GM21723 (cell line): ENCODE data around the gene AP4E1.
"Not testable (repeated sequence)": the region's sequence is repeated elsewhere in the genome, so short reads cannot be mapped to it uniquely, and the experiment has no call there.

Experiments
- ATAC-seq: cut with Tn5 transposase; IDR thresholded peaks from one replicate; pipeline ENCODE4 v1.9.1; 2021; ENCODE audit warnings: mild to moderate bottlenecking, moderate library complexity; ENCODE audit not compliant: unreplicated experiment

The AP4E1 gene

GRCh38 chr15:51016615-51017014 lies 108.1 kb downstream of the AP4E1 start:
- no peak for ATAC-seq

DNA sequence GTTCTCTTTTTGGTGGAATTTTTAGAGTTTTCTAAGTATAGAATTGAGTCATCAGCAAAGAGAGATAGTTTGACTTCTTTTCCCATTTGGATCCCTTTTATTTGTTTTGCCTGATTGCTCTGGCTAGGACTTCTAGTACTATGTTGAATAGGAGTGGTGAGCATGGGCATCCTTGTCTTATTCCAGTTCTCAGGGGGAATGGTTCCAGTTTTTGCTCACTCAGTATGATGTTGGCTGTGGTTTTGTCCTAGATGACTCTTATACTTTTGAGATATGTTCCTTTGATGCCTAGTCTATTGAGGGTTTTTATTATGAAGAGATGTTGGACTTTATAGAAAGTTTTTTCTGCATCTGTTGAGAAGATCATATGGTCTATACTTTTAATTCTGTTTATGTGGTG lies 113.7 kb downstream of the AP4E1 start:
- ATAC-seq, result no peak

GRCh38 chr15:51023499-51023898 lies 115.0 kb downstream of the AP4E1 start:
- no peak for ATAC-seq

- ATAC-seq, result no peak
Measured at GRCh38 chr15:51024735-51025453, 116.4 kb downstream of the AP4E1 start.

- no peak for ATAC-seq
Measured at GRCh38 chr15:51025454-51025846, 117.0 kb downstream of the AP4E1 start.

GRCh38 chr15:51030649-51031316 lies 122.3 kb downstream of the AP4E1 start:
- no peak for ATAC-seq

- not testable (repeated sequence) for ATAC-seq
Measured at GRCh38 chr15:51037474-51037873, 129.0 kb downstream of the AP4E1 start.

DNA sequence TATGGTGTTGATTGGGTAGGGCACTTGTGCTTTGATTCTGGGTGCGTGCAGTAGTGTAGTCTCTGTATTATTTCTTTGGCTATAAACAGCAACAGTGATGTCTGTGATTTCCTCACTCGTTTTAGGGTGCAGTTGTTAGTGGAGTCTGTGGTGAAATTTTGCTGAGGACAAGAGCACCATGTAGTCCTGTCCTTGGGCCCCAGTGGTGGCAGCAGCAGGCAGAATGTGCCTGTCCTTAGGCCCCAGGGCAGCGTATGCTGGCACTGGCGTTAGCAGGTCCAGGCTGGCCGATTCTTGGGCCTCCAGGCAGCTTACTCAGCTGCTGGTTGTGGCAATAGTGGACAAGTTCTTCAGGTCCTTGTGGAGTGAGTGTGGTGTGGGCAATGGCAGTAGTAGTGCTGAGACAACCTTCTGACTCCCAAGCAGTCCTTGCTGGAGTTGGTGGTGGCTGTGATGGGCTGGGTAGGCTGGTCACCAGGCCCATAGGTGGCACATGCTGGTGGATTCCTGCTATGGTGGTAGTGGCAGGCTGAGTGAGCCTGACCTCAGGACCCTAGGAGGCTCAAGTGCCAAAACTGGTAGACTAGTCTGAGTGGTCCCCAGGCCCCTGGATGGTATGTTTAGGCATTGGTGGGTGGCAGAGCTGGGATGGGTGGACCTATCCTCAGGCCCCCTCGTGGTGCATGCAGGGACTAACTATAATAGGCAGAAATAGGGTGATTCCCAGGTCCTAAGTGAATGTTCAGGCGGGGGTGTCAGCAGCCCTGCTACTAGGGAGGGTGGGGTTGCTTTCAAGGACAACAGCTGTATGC lies 129.9 kb downstream of the AP4E1 start:
- no peak for ATAC-seq

GRCh38 chr15:51038974-51039319 lies 130.5 kb downstream of the AP4E1 start:
- no peak for ATAC-seq

GRCh38 chr15:51044037-51044727 lies 135.7 kb downstream of the AP4E1 start:
- no peak for ATAC-seq

GRCh38 chr15:51046016-51046415 lies 137.5 kb downstream of the AP4E1 start:
- ATAC-seq, result no peak

- no peak for ATAC-seq
Measured at GRCh38 chr15:51046799-51047449, 138.4 kb downstream of the AP4E1 start.

DNA sequence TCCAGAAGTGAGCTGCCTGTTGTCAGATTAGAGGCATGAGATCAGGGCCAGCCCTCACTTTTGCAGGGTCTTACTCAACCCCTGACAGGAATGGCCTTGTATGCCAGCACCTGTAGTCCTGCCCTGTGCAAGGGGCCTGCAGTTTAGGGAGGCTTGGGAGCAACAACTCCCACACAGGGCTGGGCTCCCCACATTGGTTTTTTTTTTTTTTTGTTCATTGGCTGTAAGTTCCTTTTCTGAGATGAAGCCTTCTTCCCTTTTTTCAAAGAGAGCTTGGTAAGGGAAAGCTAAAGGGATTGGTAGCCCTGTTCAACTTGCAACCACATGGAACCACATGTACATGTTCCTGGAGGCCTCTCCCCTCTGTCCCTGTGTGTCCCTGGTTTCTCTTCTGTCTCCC lies 139.8 kb downstream of the AP4E1 start:
- no peak for ATAC-seq

- ATAC-seq, result no peak
Measured at GRCh38 chr15:51049081-51049480, 140.6 kb downstream of the AP4E1 start.

- ATAC-seq, result no peak
Measured at GRCh38 chr15:51051776-51052175, 143.3 kb downstream of the AP4E1 start.

- no peak for ATAC-seq
Measured at GRCh38 chr15:51053571-51053970, 145.1 kb downstream of the AP4E1 start.

GRCh38 chr15:51054535-51054934 lies 146.1 kb downstream of the AP4E1 start:
- ATAC-seq, result no peak
